Suprapubic skin (tissue), 4 donors: ENCODE data around the gene LHB. TPM values are rescaled to one million over a fixed set of nuclear protein-coding genes. Genes with fewer than 3 reads are reported as not detected.
A peak's percentile ranks its signal among the peaks of the same experiment; 100 is the strongest.

Experiments
- DNase-seq, 2 donors: peaks; one replicate each; pipeline ENCODE4 v3.0.0-alpha.2; 2019; ENCODE audit warnings: low spot score in 2 of 2
- H3K27ac ChIP-seq: fragments of 200-600 bp; sonication (generic); one replicate; pipeline ENCODE4 v1.5.1; 2019
- H3K27me3 ChIP-seq: fragments of 200-600 bp; sonication (generic); one replicate; pipeline ENCODE4 v1.5.1; 2019
- H3K36me3 ChIP-seq: fragments of 200-600 bp; sonication (generic); one replicate; pipeline ENCODE4 v1.5.1; 2019
- H3K4me1 ChIP-seq: fragments of 200-600 bp; sonication (generic); one replicate; pipeline ENCODE4 v1.5.1; 2019
- H3K4me3 ChIP-seq: fragments of 200-600 bp; sonication (generic); one replicate; pipeline ENCODE4 v1.5.1; 2019; ENCODE audit warnings: mild to moderate bottlenecking
- H3K9me3 ChIP-seq: fragments of 200-600 bp; sonication (generic); one replicate; pipeline ENCODE4 v1.5.1; 2019
- EP300 ChIP-seq: sonication (generic); formaldehyde crosslinking; IDR thresholded peaks from one replicate; pipeline ENCODE4 v1.6.1; 2017; ENCODE audit warnings: antibody characterized with exemption
- POLR2A ChIP-seq, 2 donors: fragments of 450-650 bp; IDR thresholded peaks; one replicate each; pipeline ENCODE4 v1.6.1; 2017; ENCODE audit warnings: antibody characterized with exemption in 2 of 2, mild to moderate bottlenecking in 2 of 2, moderate library complexity in 2 of 2
- POLR2AphosphoS5 ChIP-seq, 3 donors: sonication (generic); formaldehyde crosslinking; IDR thresholded peaks; one replicate each; pipeline ENCODE4 v1.6.1; 2017; ENCODE audit warnings: antibody characterized with exemption in 3 of 3
- WGBS: methylation state at CpG from one replicate; pipeline ENCODE4 v1.1.5; 2018; 5-methylcytosine and 5-hydroxymethylcytosine counted together
- total RNA-seq, 4 donors: library from RNA; depleted of rRNA; stranded (reverse); fragments of >200 nt; gene quantifications; one replicate each; pipeline ENCODE4 v1.1.0, GENCODE V29; 2016
- TF ChIP-seq, protein P1 (sequence below), 2 donors: fragments of 200-600 bp in 1 of 2; fragments of 450-650 bp in 1 of 2; sonication (generic) in 1 of 2; IDR thresholded peaks; one replicate each; pipeline ENCODE4 v1.5.1; 2016 to 2019; ENCODE audit warnings: antibody characterized with exemption in 2 of 2, mild to moderate bottlenecking in 1 of 2, moderate library complexity in 1 of 2

Gene LHB
- total RNA-seq, 4 donors from 2014 or later, result not detected

DNA sequence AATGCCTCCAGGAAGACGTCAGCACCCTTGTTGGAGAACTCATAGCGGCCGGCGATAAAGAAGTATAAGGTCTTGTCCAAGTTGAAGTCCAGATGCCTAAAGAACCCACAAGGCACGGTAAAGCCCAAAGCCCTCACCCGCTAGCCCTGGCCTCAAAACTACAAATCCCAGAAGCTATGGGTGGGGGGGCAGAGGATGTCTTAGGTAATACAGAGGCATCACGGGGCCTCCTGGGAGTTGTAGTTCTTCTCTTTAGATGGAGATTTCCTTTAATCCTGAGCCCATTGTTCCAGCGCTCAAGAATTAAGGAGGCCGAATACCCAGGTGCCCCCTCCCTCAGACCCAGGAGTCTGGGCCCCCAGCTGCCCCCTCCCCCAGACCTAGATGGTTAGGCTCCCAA, 34.6 kb downstream of the LHB start:
- H3K4me3 ChIP-seq, result no peak overlapping the region
- no peak for DNase-seq
- H3K9me3 ChIP-seq, result no peaks in the 10 kb centered on the region
- H3K27me3 ChIP-seq, result no peaks in the 10 kb centered on the region
- 97% methylated on average over 6 of the region's 9 CpGs for WGBS
- H3K27ac ChIP-seq, result no peak overlapping the region
- TF ChIP-seq POLR2AphosphoS5 (IDR thresholded peaks at IDR 0.05) (no peak), POLR2A (IDR thresholded peaks at IDR 0.05) (no peak), EP300 (no peak)
- TF ChIP-seq, protein P1, sequence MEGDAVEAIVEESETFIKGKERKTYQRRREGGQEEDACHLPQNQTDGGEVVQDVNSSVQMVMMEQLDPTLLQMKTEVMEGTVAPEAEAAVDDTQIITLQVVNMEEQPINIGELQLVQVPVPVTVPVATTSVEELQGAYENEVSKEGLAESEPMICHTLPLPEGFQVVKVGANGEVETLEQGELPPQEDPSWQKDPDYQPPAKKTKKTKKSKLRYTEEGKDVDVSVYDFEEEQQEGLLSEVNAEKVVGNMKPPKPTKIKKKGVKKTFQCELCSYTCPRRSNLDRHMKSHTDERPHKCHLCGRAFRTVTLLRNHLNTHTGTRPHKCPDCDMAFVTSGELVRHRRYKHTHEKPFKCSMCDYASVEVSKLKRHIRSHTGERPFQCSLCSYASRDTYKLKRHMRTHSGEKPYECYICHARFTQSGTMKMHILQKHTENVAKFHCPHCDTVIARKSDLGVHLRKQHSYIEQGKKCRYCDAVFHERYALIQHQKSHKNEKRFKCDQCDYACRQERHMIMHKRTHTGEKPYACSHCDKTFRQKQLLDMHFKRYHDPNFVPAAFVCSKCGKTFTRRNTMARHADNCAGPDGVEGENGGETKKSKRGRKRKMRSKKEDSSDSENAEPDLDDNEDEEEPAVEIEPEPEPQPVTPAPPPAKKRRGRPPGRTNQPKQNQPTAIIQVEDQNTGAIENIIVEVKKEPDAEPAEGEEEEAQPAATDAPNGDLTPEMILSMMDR (IDR thresholded peaks at IDR 0.05), result no peak
- peaks cover 77% of the 10 kb centered on the region for H3K36me3 ChIP-seq
- H3K4me1 ChIP-seq, result peaks cover 16% of the 10 kb centered on the region

DNA sequence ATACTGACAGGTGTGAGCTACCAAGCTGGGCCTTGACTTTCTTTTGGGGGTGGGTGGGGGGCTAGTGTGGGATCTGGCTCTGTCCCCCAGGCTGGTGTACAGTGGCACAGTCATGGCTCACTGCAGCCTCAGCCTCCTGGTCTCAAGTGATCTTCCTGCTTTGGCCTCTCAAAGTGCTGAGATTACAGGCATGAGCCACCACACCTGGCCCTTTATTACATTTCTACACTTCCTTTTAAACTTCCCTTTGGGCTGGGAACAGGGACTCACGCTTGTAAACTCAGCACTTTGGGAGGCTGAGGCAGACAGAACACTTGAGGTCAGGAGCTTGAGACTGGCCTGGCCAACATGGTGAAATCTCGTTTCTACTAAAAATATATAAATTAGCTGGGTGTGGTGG, 39.8 kb downstream of the LHB start:
- Histone ChIP-seq H3K27ac (no peak overlapping the region), H3K4me3 (no peak overlapping the region), H3K27me3 (no peaks in the 10 kb centered on the region), H3K36me3 (peaks cover 70% of the 10 kb centered on the region), H3K9me3 (no peaks in the 10 kb centered on the region), H3K4me1 (peaks cover 16% of the 10 kb centered on the region)
- WGBS, result 68% methylated on average over 2 of the region's 2 CpGs
- no peak for DNase-seq
- TF ChIP-seq POLR2A (IDR thresholded peaks at IDR 0.05), result no peak
- TF ChIP-seq EP300, result no peak
- no peak for TF ChIP-seq POLR2AphosphoS5 (IDR thresholded peaks at IDR 0.05)
- TF ChIP-seq, protein P1 (IDR thresholded peaks at IDR 0.05), result no peak

DNA sequence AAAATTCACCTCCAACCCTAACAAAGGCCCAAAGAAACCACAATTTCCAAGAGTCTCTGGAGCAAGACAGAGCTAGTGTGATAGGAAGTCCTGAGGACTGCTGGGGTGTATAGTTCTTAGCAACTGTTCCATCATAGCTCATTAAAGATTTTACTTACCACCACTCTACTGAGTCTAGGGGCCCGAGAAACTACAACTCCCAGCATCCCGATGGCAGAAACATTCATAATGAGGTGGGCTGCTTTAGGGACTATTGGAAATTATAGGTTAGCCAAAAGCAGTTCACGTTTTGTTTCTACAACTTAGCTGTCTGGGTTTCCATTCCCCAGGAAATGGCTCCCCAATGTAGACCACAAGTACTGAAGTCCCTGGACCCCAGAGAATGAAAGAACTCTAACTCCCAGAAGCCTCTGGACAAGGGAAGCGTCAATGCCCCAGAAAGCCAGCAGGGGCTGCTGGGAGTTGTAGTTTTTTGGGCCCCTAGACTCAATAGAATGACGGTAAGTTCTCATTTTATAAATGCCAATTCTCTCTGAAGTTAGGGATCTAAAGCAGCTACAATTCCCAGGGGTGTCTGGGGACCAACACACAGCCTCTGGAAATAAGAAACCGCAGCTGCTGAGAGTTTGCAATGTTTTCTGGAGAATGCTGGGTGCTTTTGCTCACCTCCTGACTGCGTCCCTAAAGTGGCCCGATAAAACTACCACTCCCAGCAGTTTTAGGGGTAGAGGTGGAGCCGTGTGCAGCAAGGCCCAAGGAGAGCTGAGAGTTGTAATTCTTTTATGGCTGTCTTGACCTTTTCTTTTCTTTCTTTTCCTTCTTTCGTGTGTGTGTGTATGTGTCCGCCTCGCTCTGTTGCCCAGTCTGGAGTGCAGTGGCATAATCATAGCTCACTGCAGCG, 40.7 kb downstream of the LHB start:
- Histone ChIP-seq H3K27ac (no peak overlapping the region), H3K27me3 (no peaks in the 10 kb centered on the region), H3K4me1 (peaks cover 16% of the 10 kb centered on the region), H3K36me3 (peaks cover 66% of the 10 kb centered on the region), H3K4me3 (no peak overlapping the region), H3K9me3 (no peaks in the 10 kb centered on the region)
- TF ChIP-seq POLR2A (IDR thresholded peaks at IDR 0.05), result no peak
- no peak for TF ChIP-seq POLR2AphosphoS5 (IDR thresholded peaks at IDR 0.05)
- no peak for TF ChIP-seq EP300
- TF ChIP-seq, protein P1 (IDR thresholded peaks at IDR 0.05), result no peak
- 90% methylated on average over 13 of the region's 13 CpGs for WGBS
- no peak for DNase-seq

DNA sequence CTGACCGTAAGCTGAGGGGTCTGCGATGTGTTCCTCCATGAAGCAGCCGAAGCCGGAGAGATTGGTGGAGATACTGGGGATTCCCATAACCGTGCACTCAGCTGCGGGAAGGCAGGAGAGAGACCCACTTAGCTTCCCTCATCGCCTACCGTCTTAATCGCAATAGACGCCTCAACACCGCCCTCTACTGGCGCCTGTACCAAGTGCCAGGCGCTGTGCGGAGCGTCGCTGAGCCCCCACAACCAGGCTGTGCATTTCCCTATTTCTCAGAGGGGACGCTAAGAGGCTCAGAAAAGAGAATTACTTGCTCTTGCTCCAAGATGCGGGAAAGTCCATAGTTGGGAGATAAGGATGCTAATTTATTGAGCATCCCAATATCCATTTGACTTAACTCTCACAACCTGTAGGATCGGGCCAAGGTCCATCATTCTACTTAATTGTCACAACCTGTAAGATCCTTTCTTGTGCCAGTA, 45.9 kb downstream of the LHB start:
- 41% methylated on average over 16 of the region's 19 CpGs for WGBS
- Histone ChIP-seq H3K4me3 (no peak overlapping the region), H3K4me1 (peaks cover 30% of the 10 kb centered on the region), H3K9me3 (no peaks in the 10 kb centered on the region), H3K27ac (no peak overlapping the region), H3K27me3 (no peaks in the 10 kb centered on the region), H3K36me3 (peaks cover 66% of the 10 kb centered on the region)
- TF ChIP-seq, protein P1 (IDR thresholded peaks at IDR 0.05), result peak; percentile 83 to 89
- no peak for TF ChIP-seq POLR2A (IDR thresholded peaks at IDR 0.05)
- no peak for DNase-seq

DNA sequence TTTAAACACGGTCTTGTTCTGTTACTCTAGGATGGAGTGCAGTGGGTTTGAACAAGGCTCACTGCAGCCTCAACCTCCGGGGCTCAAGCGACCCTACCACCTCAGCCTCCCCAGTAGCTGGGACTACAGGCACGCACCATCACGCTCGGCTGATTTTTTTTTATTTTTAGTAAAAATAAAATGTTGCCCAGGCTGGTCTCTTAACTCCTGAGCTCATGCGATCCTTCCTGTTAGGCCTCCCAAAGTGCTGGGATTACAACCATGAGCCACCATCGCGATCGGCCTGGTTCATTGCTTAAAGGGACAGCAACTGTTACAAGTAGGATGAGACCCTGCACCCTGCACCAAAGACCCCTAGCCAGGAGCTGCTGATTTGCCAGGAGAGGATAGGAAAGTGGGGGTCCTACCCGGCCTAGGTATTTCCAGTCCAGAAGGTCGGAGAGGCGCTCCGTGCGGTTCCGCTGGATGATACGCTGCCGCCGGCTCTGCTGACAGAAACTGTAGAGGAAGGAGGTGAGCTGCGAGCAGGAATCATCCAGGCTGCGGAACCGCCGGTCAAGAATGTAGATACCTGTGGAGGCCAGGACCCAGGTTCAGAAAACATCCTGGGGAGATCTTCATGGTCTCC, 46.6 kb downstream of the LHB start:
- Histone ChIP-seq H3K36me3 (peaks cover 65% of the 10 kb centered on the region), H3K9me3 (no peaks in the 10 kb centered on the region), H3K27me3 (no peaks in the 10 kb centered on the region), H3K4me3 (no peak overlapping the region), H3K27ac (no peak overlapping the region), H3K4me1 (peaks cover 31% of the 10 kb centered on the region)
- DNase-seq, result no peak
- no peak for TF ChIP-seq EP300
- TF ChIP-seq, protein P1 (IDR thresholded peaks at IDR 0.05), result no peak
- WGBS, result 86% methylated on average over 14 of the region's 23 CpGs
